Neuronal stem cell (in vitro differentiated cells): Measurements from ENCODE around the gene PSMC5.
"Not testable (repeated sequence)": the region's sequence is repeated elsewhere in the genome, so short reads cannot be mapped to it uniquely, and the experiment has no call there.

Source experiments
- DNase-seq: peaks from one replicate; pipeline ENCODE4 v3.0.0-alpha.2; 2013; ENCODE audit warnings: low spot score
- H2AFZ ChIP-seq: one replicate; pipeline ENCODE4 v1.6.1; 2013; ENCODE audit warnings: mild to moderate bottlenecking, low read length, inconsistent platforms
- H2AK5ac ChIP-seq: 2 replicates; pipeline ENCODE4 v1.6.1; 2013; ENCODE audit warnings: low read depth, mild to moderate bottlenecking, inconsistent platforms, low read length, moderate library complexity, mixed read lengths
- H2BK120ac ChIP-seq: 2 replicates; pipeline ENCODE4 v1.6.1; 2013; ENCODE audit warnings: low read depth, mild to moderate bottlenecking, inconsistent platforms, low read length, moderate library complexity, mixed read lengths
- H2BK12ac ChIP-seq: one replicate; pipeline ENCODE4 v1.6.1; 2013; ENCODE audit warnings: low read length, inconsistent platforms
- H2BK15ac ChIP-seq: 2 replicates; pipeline ENCODE4 v1.6.1; 2013; ENCODE audit warnings: mild to moderate bottlenecking, low read length, inconsistent platforms, mixed read lengths
- H2BK5ac ChIP-seq: one replicate; pipeline ENCODE4 v1.6.1; 2013; ENCODE audit warnings: inconsistent platforms, mild to moderate bottlenecking, low read length, moderate library complexity
- H3K14ac ChIP-seq: one replicate; pipeline ENCODE4 v1.6.1; 2013; ENCODE audit warnings: low read length, inconsistent platforms
- H3K18ac ChIP-seq: 2 replicates; pipeline ENCODE4 v1.6.1; 2013; ENCODE audit warnings: low read length, inconsistent platforms
- H3K23ac ChIP-seq: 2 replicates; pipeline ENCODE4 v1.6.1; 2013; ENCODE audit warnings: low read depth, mild to moderate bottlenecking, mixed read lengths, low read length, inconsistent platforms; ENCODE audit not compliant: poor library complexity
- H3K27ac ChIP-seq: replicated peaks from 3 replicates; pipeline ENCODE4 v1.5.1; 2013; ENCODE audit warnings: low read length, inconsistent platforms
- H3K27me3 ChIP-seq, 3 experiments: 2 replicates each; pipeline ENCODE4 v1.6.1; 2013; ENCODE audit warnings: low read length in 3 of 3, mild to moderate bottlenecking in 2 of 3, inconsistent platforms in 1 of 3, low read depth in 1 of 3, mixed read lengths in 1 of 3, moderate library complexity in 1 of 3; ENCODE audit not compliant: control insufficient read depth in 3 of 3, insufficient read depth in 3 of 3
- H3K36me3 ChIP-seq, 2 donors: replicated peaks in 1 of 2; 2 replicates each; pipeline ENCODE4 v1.6.1; 2013; ENCODE audit warnings: low read length in 2 of 2; ENCODE audit not compliant: control insufficient read depth in 2 of 2, insufficient read depth in 2 of 2
- H3K4ac ChIP-seq: 2 replicates; pipeline ENCODE4 v1.6.1; 2013; ENCODE audit warnings: inconsistent platforms, mild to moderate bottlenecking, low read length, moderate library complexity
- H3K4me1 ChIP-seq, 2 donors: 1 replicate in 1 of 2; 2 replicates in 1 of 2; pipeline ENCODE4 v1.6.1; 2013; ENCODE audit warnings: low read length in 2 of 2, low read depth in 1 of 2; ENCODE audit not compliant: control insufficient read depth in 2 of 2, insufficient read depth in 1 of 2
- H3K4me2 ChIP-seq: one replicate; pipeline ENCODE4 v1.6.1; 2013; ENCODE audit warnings: mild to moderate bottlenecking, low read length, inconsistent platforms; ENCODE audit not compliant: insufficient read depth, poor library complexity, severe bottlenecking
- H3K4me3 ChIP-seq, 2 donors: 2 replicates each; pipeline ENCODE4 v1.5.1; 2013; ENCODE audit warnings: low read length in 2 of 2, mild to moderate bottlenecking in 2 of 2, inconsistent platforms in 1 of 2, moderate library complexity in 1 of 2
- H3K79me1 ChIP-seq: one replicate; pipeline ENCODE4 v1.6.1; 2013; ENCODE audit warnings: low read depth, mild to moderate bottlenecking, inconsistent platforms, low read length, moderate library complexity
- H3K9ac ChIP-seq: one replicate; pipeline ENCODE4 v1.6.1; 2013; ENCODE audit warnings: mild to moderate bottlenecking, low read depth, low read length, inconsistent platforms; ENCODE audit not compliant: poor library complexity
- H3K9me3 ChIP-seq, 2 donors: replicated peaks in 1 of 2; 2 replicates each; pipeline versions ENCODE3 to v1.6.1; 2013; ENCODE audit warnings: low read length in 2 of 2, mild to moderate bottlenecking in 2 of 2, inconsistent platforms in 1 of 2, low read depth in 1 of 2, mixed read lengths in 1 of 2, moderate library complexity in 1 of 2; ENCODE audit not compliant: control insufficient read depth in 2 of 2, insufficient read depth in 1 of 2
- H4K8ac ChIP-seq: one replicate; pipeline ENCODE4 v1.6.1; 2013; ENCODE audit warnings: low read depth, mild to moderate bottlenecking, inconsistent platforms, low read length, moderate library complexity
- H4K91ac ChIP-seq: one replicate; pipeline ENCODE4 v1.6.1; 2013; ENCODE audit warnings: low read length, low read depth, mild to moderate bottlenecking, inconsistent platforms; ENCODE audit not compliant: poor library complexity
- WGBS, 2 donors: extraction: QIAGEN DNeasy Blood & Tissue Kit; methylation state at CpG; one replicate each; pipeline ENCODE4 v1.1.7; 2013; ENCODE audit warnings: missing lambda C conversion rate in 2 of 2, mixed read lengths in 1 of 2; ENCODE audit not compliant: insufficient read length in 2 of 2, insufficient replicate concordance in 1 of 2; ENCODE audit errors: extremely low coverage in 2 of 2; 5-methylcytosine and 5-hydroxymethylcytosine counted together

Gene PSMC5

GRCh38 chr17:63871646-63872365, 44.6 kb downstream of the PSMC5 start:
- not testable (repeated sequence) for DNase-seq, H3K18ac ChIP-seq, H3K27me3 ChIP-seq, H3K4me3 ChIP-seq, H2BK5ac ChIP-seq, H3K4me2 ChIP-seq, H3K9me3 ChIP-seq, H2BK12ac ChIP-seq, H2AFZ ChIP-seq, H3K14ac ChIP-seq, H2BK120ac ChIP-seq, H4K91ac ChIP-seq, H3K9ac ChIP-seq, H3K79me1 ChIP-seq, H3K36me3 ChIP-seq, H4K8ac ChIP-seq, H2BK15ac ChIP-seq, H3K27ac ChIP-seq, H2AK5ac ChIP-seq, H3K23ac ChIP-seq, H3K4me1 ChIP-seq, H3K4ac ChIP-seq
- no CpG with 5 or more reads among the region's 15 CpGs for WGBS, 2 donors

- H4K91ac ChIP-seq, H2BK15ac ChIP-seq, H3K18ac ChIP-seq, H3K4ac ChIP-seq, H3K9ac ChIP-seq, H3K23ac ChIP-seq, H3K4me2 ChIP-seq, H3K36me3 ChIP-seq, H4K8ac ChIP-seq, H3K4me1 ChIP-seq, H2AFZ ChIP-seq, H3K14ac ChIP-seq, H3K27ac ChIP-seq, H2BK120ac ChIP-seq, H3K27me3 ChIP-seq, H3K4me3 ChIP-seq, DNase-seq, H3K79me1 ChIP-seq, H2BK12ac ChIP-seq, H3K9me3 ChIP-seq, H2BK5ac ChIP-seq, H2AK5ac ChIP-seq: not testable (repeated sequence)
- no CpG with 5 or more reads among the region's 7 CpGs for WGBS, 2 donors
Measured at GRCh38 chr17:63873577-63873976, 46.3 kb downstream of the PSMC5 start, which contains the start of gene CSH2. Gene CSH2 (minus strand): TSS chr17:63873677. CDS start chr17:63873614, 63 bp downstream.

- H2BK12ac ChIP-seq, H3K4ac ChIP-seq, H3K36me3 ChIP-seq, H3K27ac ChIP-seq, DNase-seq, H3K4me3 ChIP-seq, H3K18ac ChIP-seq, H3K14ac ChIP-seq, H3K79me1 ChIP-seq, H3K9ac ChIP-seq, H3K9me3 ChIP-seq, H2AFZ ChIP-seq, H4K91ac ChIP-seq, H2AK5ac ChIP-seq, H2BK120ac ChIP-seq, H3K23ac ChIP-seq, H3K4me1 ChIP-seq, H2BK15ac ChIP-seq, H3K27me3 ChIP-seq, H3K4me2 ChIP-seq, H4K8ac ChIP-seq, H2BK5ac ChIP-seq: not testable (repeated sequence)
- no CpG with 5 or more reads among the region's 8 CpGs for WGBS, 2 donors
Measured at GRCh38 chr17:63874061-63874626, 46.9 kb downstream of the PSMC5 start.

- not testable (repeated sequence) for H2BK12ac ChIP-seq, H4K91ac ChIP-seq, H3K18ac ChIP-seq, H3K9me3 ChIP-seq, H3K4ac ChIP-seq, H3K79me1 ChIP-seq, H2BK15ac ChIP-seq, DNase-seq, H4K8ac ChIP-seq, H3K27ac ChIP-seq, H3K4me1 ChIP-seq, H3K14ac ChIP-seq, H2AFZ ChIP-seq, H3K4me2 ChIP-seq, H3K36me3 ChIP-seq, H3K27me3 ChIP-seq, H2BK5ac ChIP-seq, H3K23ac ChIP-seq, H3K4me3 ChIP-seq, H3K9ac ChIP-seq, H2AK5ac ChIP-seq, H2BK120ac ChIP-seq
- no CpG with 5 or more reads among the region's 6 CpGs for WGBS, 2 donors
Measured at GRCh38 chr17:63874693-63875092, 47.5 kb downstream of the PSMC5 start.
